Trophoblast cell (in vitro differentiated cells and primary cell): Measurements from ENCODE around the gene TUBGCP2.

Experiments used
- DNase-seq, 2 donors: peaks; one replicate each; pipeline ENCODE4 v3.0.0-alpha.2; 2016
- H2AFZ ChIP-seq: 2 replicates; pipeline ENCODE4 v1.6.1; 2013; ENCODE audit warnings: low read length, moderate library complexity, mild to moderate bottlenecking; ENCODE audit not compliant: insufficient read depth, poor library complexity
- H2AK5ac ChIP-seq: 2 replicates; pipeline ENCODE4 v1.6.1; 2013; ENCODE audit warnings: mild to moderate bottlenecking, low read length
- H2BK120ac ChIP-seq: 2 replicates; pipeline ENCODE4 v1.6.1; 2013; ENCODE audit warnings: low read length, mild to moderate bottlenecking, moderate library complexity; ENCODE audit not compliant: insufficient read depth, poor library complexity
- H2BK12ac ChIP-seq: 2 replicates; pipeline ENCODE4 v1.6.1; 2013; ENCODE audit warnings: mild to moderate bottlenecking, low read length, moderate library complexity
- H2BK5ac ChIP-seq: 2 replicates; pipeline ENCODE4 v1.6.1; 2013; ENCODE audit warnings: low read length, low read depth, moderate library complexity, mild to moderate bottlenecking; ENCODE audit not compliant: poor library complexity
- H3K14ac ChIP-seq: 2 replicates; pipeline ENCODE4 v1.6.1; 2013; ENCODE audit warnings: mild to moderate bottlenecking, low read length
- H3K18ac ChIP-seq: 2 replicates; pipeline ENCODE4 v1.6.1; 2013; ENCODE audit warnings: mild to moderate bottlenecking, low read length
- H3K23ac ChIP-seq: 2 replicates; pipeline ENCODE4 v1.6.1; 2013; ENCODE audit warnings: low read length
- H3K27ac ChIP-seq: 2 replicates; pipeline ENCODE4 v1.5.1; 2013; ENCODE audit warnings: low read depth, mild to moderate bottlenecking, inconsistent platforms, low read length, moderate library complexity
- H3K27me3 ChIP-seq: 2 replicates; pipeline ENCODE4 v1.6.1; 2013; ENCODE audit warnings: inconsistent platforms, mild to moderate bottlenecking, low read length, moderate library complexity; ENCODE audit not compliant: insufficient read depth
- H3K36me3 ChIP-seq, 2 experiments: 1 replicate in 1 of 2; 2 replicates in 1 of 2; pipeline ENCODE4 v1.6.1; 2013; ENCODE audit warnings: low read length in 2 of 2, mild to moderate bottlenecking in 2 of 2, moderate library complexity in 1 of 2; ENCODE audit not compliant: insufficient read depth in 2 of 2, control insufficient read depth in 1 of 2
- H3K4ac ChIP-seq: 2 replicates; pipeline ENCODE4 v1.6.1; 2013; ENCODE audit warnings: low read depth, mild to moderate bottlenecking, low read length, moderate library complexity
- H3K4me1 ChIP-seq, 2 experiments: 1 replicate in 1 of 2; 2 replicates in 1 of 2; pipeline ENCODE4 v1.6.1; 2013; ENCODE audit warnings: low read length in 2 of 2, mild to moderate bottlenecking in 2 of 2, moderate library complexity in 1 of 2; ENCODE audit not compliant: insufficient read depth in 2 of 2, control insufficient read depth in 1 of 2
- H3K4me2 ChIP-seq: 2 replicates; pipeline ENCODE4 v1.6.1; 2013; ENCODE audit warnings: inconsistent platforms, mild to moderate bottlenecking, low read length, moderate library complexity
- H3K4me3 ChIP-seq: 2 replicates; pipeline ENCODE4 v1.5.1; 2013; ENCODE audit warnings: mild to moderate bottlenecking, low read depth, low read length, inconsistent platforms
- H3K79me1 ChIP-seq: one replicate; pipeline ENCODE4 v1.6.1; 2013; ENCODE audit warnings: low read length
- H3K79me2 ChIP-seq: 2 replicates; pipeline ENCODE4 v1.6.1; 2013; ENCODE audit warnings: low read length, mild to moderate bottlenecking; ENCODE audit not compliant: control insufficient read depth, insufficient read depth, poor library complexity
- H3K9ac ChIP-seq: 2 replicates; pipeline ENCODE4 v1.6.1; 2013; ENCODE audit warnings: mild to moderate bottlenecking, low read length
- H3K9me3 ChIP-seq: 2 replicates; pipeline ENCODE4 v1.6.1; 2013; ENCODE audit warnings: low read depth, mild to moderate bottlenecking, control low read depth, inconsistent platforms, low read length; ENCODE audit not compliant: insufficient read depth
- H4K12ac ChIP-seq: 2 replicates; pipeline ENCODE4 v1.6.1; 2013; ENCODE audit warnings: low read depth, mild to moderate bottlenecking, low read length, moderate library complexity
- H4K8ac ChIP-seq: 2 replicates; pipeline ENCODE4 v1.6.1; 2013; ENCODE audit warnings: low read depth, mild to moderate bottlenecking, low read length, moderate library complexity
- H4K91ac ChIP-seq: one replicate; pipeline ENCODE4 v1.6.1; 2013; ENCODE audit warnings: low read depth, mild to moderate bottlenecking, low read length, moderate library complexity
- WGBS: extraction: QIAGEN DNeasy Blood & Tissue Kit; methylation state at CpG from one replicate; pipeline ENCODE4 v1.1.7; 2013; ENCODE audit warnings: missing lambda C conversion rate; ENCODE audit not compliant: insufficient read length, insufficient coverage; ENCODE audit errors: extremely low coverage; 5-methylcytosine and 5-hydroxymethylcytosine counted together

TUBGCP2 gene

GRCh38 chr10:133344236-133344635, 35.6 kb upstream of the TUBGCP2 start:
- no CpG with 5 or more reads among the region's 5 CpGs for WGBS
- no peak overlapping the region for H3K23ac ChIP-seq
- no peak overlapping the region for H4K91ac ChIP-seq
- H3K18ac ChIP-seq: no peak overlapping the region
- H3K36me3 ChIP-seq: no peaks in the 10 kb centered on the region
- no peaks in the 10 kb centered on the region for H3K79me1 ChIP-seq
- H3K14ac ChIP-seq: no peak overlapping the region
- H2BK120ac ChIP-seq: no peak overlapping the region
- H3K9me3 ChIP-seq: peaks cover 6% of the 10 kb centered on the region
- no peak overlapping the region for H3K4ac ChIP-seq
- H2AK5ac ChIP-seq: no peak overlapping the region
- H3K79me2 ChIP-seq: no peaks in the 10 kb centered on the region
- DNase-seq: no peak
- H3K4me1 ChIP-seq: peaks cover 5 to 7% of the 10 kb centered on the region in 2 experiments
- no peak overlapping the region for H3K4me2 ChIP-seq
- no peaks in the 10 kb centered on the region for H3K27me3 ChIP-seq
- no peak overlapping the region for H3K4me3 ChIP-seq
- no peak overlapping the region for H3K9ac ChIP-seq
- no peak overlapping the region for H2BK5ac ChIP-seq
- no peak overlapping the region for H2BK12ac ChIP-seq
- no peak overlapping the region for H4K8ac ChIP-seq
- H3K27ac ChIP-seq: no peak overlapping the region
- H2AFZ ChIP-seq: no peak overlapping the region
- H4K12ac ChIP-seq: no peak overlapping the region

GRCh38 chr10:133343558-133343957, 34.9 kb upstream of the TUBGCP2 start:
- Histone ChIP-seq H3K9me3 (peaks cover 10% of the 10 kb centered on the region), H3K79me2 (no peaks in the 10 kb centered on the region), H3K4ac (no peak overlapping the region), H3K36me3 (no peaks in the 10 kb centered on the region), H3K27me3 (no peaks in the 10 kb centered on the region), H3K4me2 (no peak overlapping the region), H4K8ac (peak overlapping the region; percentile 13), H2AFZ (no peak overlapping the region), H3K27ac (no peak overlapping the region), H3K18ac (no peak overlapping the region), H2AK5ac (no peak overlapping the region), H2BK120ac (no peak overlapping the region), H3K23ac (no peak overlapping the region), H3K14ac (no peak overlapping the region), H3K4me1 (peaks cover 5 to 7% of the 10 kb centered on the region in 2 experiments), H4K12ac (no peak overlapping the region), H4K91ac (no peak overlapping the region), H3K4me3 (no peak overlapping the region), H3K79me1 (no peaks in the 10 kb centered on the region), H2BK5ac (no peak overlapping the region), H2BK12ac (no peak overlapping the region), H3K9ac (no peak overlapping the region)
- no peak for DNase-seq
- no CpG with 5 or more reads among the region's 9 CpGs for WGBS

- DNase-seq: no peak
- H3K4me1 ChIP-seq: peaks cover 4 to 5% of the 10 kb centered on the region in 2 experiments
- H3K14ac ChIP-seq: no peak overlapping the region
- H3K4ac ChIP-seq: no peak overlapping the region
- H3K36me3 ChIP-seq: no peaks in the 10 kb centered on the region
- no peak overlapping the region for H2BK12ac ChIP-seq
- H3K4me3 ChIP-seq: no peak overlapping the region
- no peak overlapping the region for H3K23ac ChIP-seq
- no peak overlapping the region for H3K27ac ChIP-seq
- no peak overlapping the region for H3K18ac ChIP-seq
- no peak overlapping the region for H2AK5ac ChIP-seq
- H4K91ac ChIP-seq: no peak overlapping the region
- H4K8ac ChIP-seq: peak overlapping the region; percentile 13
- H3K9me3 ChIP-seq: peaks cover 16% of the 10 kb centered on the region
- H2AFZ ChIP-seq: no peak overlapping the region
- no peak overlapping the region for H2BK5ac ChIP-seq
- H3K79me1 ChIP-seq: no peaks in the 10 kb centered on the region
- H3K27me3 ChIP-seq: no peaks in the 10 kb centered on the region
- H2BK120ac ChIP-seq: no peak overlapping the region
- no peak overlapping the region for H3K9ac ChIP-seq
- no peak overlapping the region for H3K4me2 ChIP-seq
- H4K12ac ChIP-seq: no peak overlapping the region
- no CpG with 5 or more reads among the region's 8 CpGs for WGBS
- H3K79me2 ChIP-seq: no peaks in the 10 kb centered on the region
These were observed 34.3 kb upstream of the TUBGCP2 start for GRCh38 chr10:133342942-133343341.

- no peak overlapping the region for H2BK12ac ChIP-seq
- H3K14ac ChIP-seq: no peak overlapping the region
- H3K9ac ChIP-seq: no peak overlapping the region
- peaks cover 23% of the 10 kb centered on the region for H3K9me3 ChIP-seq
- no peak overlapping the region for H4K91ac ChIP-seq
- H2AFZ ChIP-seq: no peak overlapping the region
- no peaks in the 10 kb centered on the region for H3K79me1 ChIP-seq
- no peaks in the 10 kb centered on the region for H3K36me3 ChIP-seq
- no peak overlapping the region for H3K4ac ChIP-seq
- H4K12ac ChIP-seq: no peak overlapping the region
- H4K8ac ChIP-seq: no peak overlapping the region
- no CpG with 5 or more reads among the region's 4 CpGs for WGBS
- no peak overlapping the region for H3K23ac ChIP-seq
- no peak overlapping the region for H2BK120ac ChIP-seq
- no peak overlapping the region for H2BK5ac ChIP-seq
- no peak overlapping the region for H3K27ac ChIP-seq
- no peaks in the 10 kb centered on the region for H3K79me2 ChIP-seq
- H3K27me3 ChIP-seq: peaks cover 8% of the 10 kb centered on the region
- no peak overlapping the region for H3K4me2 ChIP-seq
- DNase-seq: no peak
- H3K4me1 ChIP-seq: peaks cover 4 to 5% of the 10 kb centered on the region in 2 experiments
- no peak overlapping the region for H3K4me3 ChIP-seq
- H3K18ac ChIP-seq: no peak overlapping the region
- no peak overlapping the region for H2AK5ac ChIP-seq
These were observed 33.3 kb upstream of the TUBGCP2 start for GRCh38 chr10:133341983-133342382.
